GM12873 (cell line): Measurements from ENCODE around the gene PDXDC1.
"Not testable (repeated sequence)": the region's sequence is repeated elsewhere in the genome, so short reads cannot be mapped to it uniquely, and the experiment has no call there.

Source experiments
- CTCF ChIP-seq: IDR thresholded peaks from 2 replicates; pipeline ENCODE4 v1.5.1; 2012; ENCODE audit warnings: low read depth, mild to moderate bottlenecking, moderate library complexity, low read length, control low read depth; ENCODE audit not compliant: insufficient read depth; ENCODE audit errors: missing control alignments

Gene PDXDC1

GRCh38 chr16:14974656-14975417 lies at the start of gene PDXDC1:
TSS of gene PDXDC1 (plus strand) at chr16:14975026. CDS start at chr16:14975200, 174 bp downstream.
- not testable (repeated sequence) for TF ChIP-seq CTCF

- not testable (repeated sequence) for TF ChIP-seq CTCF
These were observed 37.7 kb upstream of the PDXDC1 start, which contains the start of gene NPIPA1 for GRCh38 chr16:14937143-14937542. TSS of gene NPIPA1 (plus strand) at chr16:14937443. CDS start at chr16:14937443, 0 bp downstream.

- TF ChIP-seq CTCF, result no peak
These were observed 19.1 kb upstream of the PDXDC1 start for GRCh38 chr16:14955546-14956231.

- TF ChIP-seq CTCF, result no peak
These were observed 17.1 kb upstream of the PDXDC1 start for GRCh38 chr16:14957576-14958322.

GRCh38 chr16:14958323-14958600 lies 16.6 kb upstream of the PDXDC1 start:
- TF ChIP-seq CTCF, result no peak

- TF ChIP-seq CTCF, result no peak
These were observed 15.9 kb upstream of the PDXDC1 start for GRCh38 chr16:14958970-14959369.
